Endodermal cell (in vitro differentiated cells): ENCODE results near the gene SERPINB13. TPM values are rescaled to one million over a fixed set of nuclear protein-coding genes. Genes with fewer than 3 reads are reported as not detected.

Experiments used
- DNase-seq: peaks from one replicate; pipeline ENCODE4 v3.0.0-alpha.2; 2017
- H3K27ac ChIP-seq: 2 replicates; pipeline ENCODE4 v1.5.1; 2013; ENCODE audit warnings: mild to moderate bottlenecking, low read depth, low read length, moderate library complexity
- H3K27me3 ChIP-seq: 2 replicates; pipeline ENCODE4 v1.6.1; 2013; ENCODE audit warnings: mild to moderate bottlenecking, low read length, moderate library complexity; ENCODE audit not compliant: insufficient read depth, control insufficient read depth, poor library complexity, severe bottlenecking
- H3K36me3 ChIP-seq: 2 replicates; pipeline ENCODE4 v1.7.0; 2013; ENCODE audit warnings: mild to moderate bottlenecking, low read length, moderate library complexity; ENCODE audit not compliant: control insufficient read depth, insufficient read depth
- H3K4me1 ChIP-seq: one replicate; pipeline ENCODE4 v1.7.0; 2013; ENCODE audit warnings: low read length; ENCODE audit not compliant: control insufficient read depth, insufficient read depth
- H3K4me3 ChIP-seq: 2 replicates; pipeline ENCODE4 v1.5.1; 2013; ENCODE audit warnings: mild to moderate bottlenecking, low read length, moderate library complexity
- H3K9ac ChIP-seq: 2 replicates; pipeline ENCODE4 v1.6.1; 2013; ENCODE audit warnings: mild to moderate bottlenecking, low read length, moderate library complexity; ENCODE audit not compliant: poor library complexity, severe bottlenecking; ENCODE audit errors: extremely low read depth
- H3K9me3 ChIP-seq: 2 replicates; pipeline ENCODE4 v1.6.1; 2013; ENCODE audit warnings: mild to moderate bottlenecking, low read length, moderate library complexity; ENCODE audit not compliant: control insufficient read depth
- H3K27ac Mint-ChIP-seq: 2 replicates; pipeline ENCODE4 v1.8.0; 2020; ENCODE audit warnings: mixed read lengths
- H3K27me3 Mint-ChIP-seq: 2 replicates; pipeline ENCODE4 v1.8.0; 2021; ENCODE audit warnings: mild to moderate bottlenecking, mixed read lengths; ENCODE audit not compliant: insufficient read depth
- H3K36me3 Mint-ChIP-seq: 2 replicates; pipeline ENCODE4 v1.8.0; 2020; ENCODE audit warnings: low read depth, mixed read lengths
- H3K4me1 Mint-ChIP-seq: 2 replicates; pipeline ENCODE4 v1.8.0; 2020; ENCODE audit warnings: mixed read lengths
- H3K4me3 Mint-ChIP-seq: 2 replicates; pipeline ENCODE4 v1.8.0; 2020; ENCODE audit warnings: mild to moderate bottlenecking, moderate library complexity, mixed read lengths
- H3K9me3 Mint-ChIP-seq: 2 replicates; pipeline ENCODE4 v1.8.0; 2020; ENCODE audit warnings: mild to moderate bottlenecking, mixed read lengths
- CTCF ChIP-seq: fragments of 200-600 bp; sonication (generic); conservative IDR thresholded peaks from 2 replicates; pipeline ENCODE4 v1.5.0; 2021; ENCODE audit warnings: antibody characterized with exemption, mild to moderate bottlenecking
- WGBS, 2 experiments: methylation state at CpG; one replicate each; pipeline versions ENCODE4 v1.1.5 to v1.1.7; 2013; ENCODE audit warnings: missing lambda C conversion rate in 2 of 2, mixed read lengths in 1 of 2; ENCODE audit not compliant: insufficient coverage in 1 of 2, insufficient read length in 1 of 2; 5-methylcytosine and 5-hydroxymethylcytosine counted together
- total RNA-seq, 2 donors: library from RNA; stranded (reverse); fragmentation: NEBNext Ultra II Directional in 1 of 2; extraction: Animal tissue kit (Norgen Biotek cat#: 25700) in 1 of 2; gene quantifications; 2 replicates in 1 of 2; 3 replicates in 1 of 2; pipeline ENCODE4 v1.2.1, GENCODE V29; 2021

SERPINB13 gene
- total RNA-seq, 2 donors from 2014 or later = not detected

DNA sequence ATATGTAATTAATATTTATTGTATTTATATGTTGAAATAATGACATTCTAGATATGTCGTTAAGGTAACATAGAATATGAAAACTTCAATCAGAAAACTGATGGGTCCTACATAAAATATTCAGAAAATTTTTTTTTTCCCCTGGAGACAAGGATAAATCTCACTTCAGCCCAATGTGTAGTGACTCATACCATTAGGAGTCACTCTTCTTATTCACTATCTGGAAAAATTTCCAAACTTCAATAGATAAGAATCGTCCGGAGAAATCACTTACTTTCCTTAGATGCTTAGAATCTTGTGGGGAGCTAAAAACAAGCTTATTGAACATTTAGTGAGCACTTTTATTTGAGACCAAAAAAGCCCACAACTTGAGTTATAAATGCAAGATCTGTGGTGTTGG lies 4.6 kb downstream of the SERPINB13 start:
- H3K4me3 Mint-ChIP-seq = no peak overlapping the region
- no peak for DNase-seq
- Histone ChIP-seq H3K9ac (no peak overlapping the region), H3K27me3 (no peaks in the 10 kb centered on the region), H3K9me3 (no peaks in the 10 kb centered on the region), H3K36me3 (no peaks in the 10 kb centered on the region), H3K27ac (no peak overlapping the region), H3K4me1 (no peaks in the 10 kb centered on the region), H3K4me3 (no peak overlapping the region)
- no peaks in the 10 kb centered on the region for H3K9me3 Mint-ChIP-seq
- no peak overlapping the region for H3K27ac Mint-ChIP-seq
- no peak for TF ChIP-seq CTCF
- 71 to 91% methylated on average over 2 to 3 of the region's 3 CpGs for WGBS, 2 experiments
- H3K4me1 Mint-ChIP-seq = no peaks in the 10 kb centered on the region
- no peaks in the 10 kb centered on the region for H3K27me3 Mint-ChIP-seq
- no peaks in the 10 kb centered on the region for H3K36me3 Mint-ChIP-seq

GRCh38 chr18:63592471-63592870 lies 5.3 kb downstream of the SERPINB13 start:
- DNase-seq = no peak
- H3K4me1 Mint-ChIP-seq = no peaks in the 10 kb centered on the region
- H3K27ac ChIP-seq = no peak overlapping the region
- H3K9me3 Mint-ChIP-seq = no peaks in the 10 kb centered on the region
- no peak for TF ChIP-seq CTCF
- H3K27me3 Mint-ChIP-seq = no peaks in the 10 kb centered on the region
- H3K9ac ChIP-seq = no peak overlapping the region
- H3K27ac Mint-ChIP-seq = no peak overlapping the region
- H3K4me3 ChIP-seq = no peak overlapping the region
- H3K4me3 Mint-ChIP-seq = no peak overlapping the region
- H3K27me3 ChIP-seq = no peaks in the 10 kb centered on the region
- H3K9me3 ChIP-seq = no peaks in the 10 kb centered on the region
- WGBS, 2 experiments = 60 to 74% methylated on average over 1 of the region's 1 CpG
- no peaks in the 10 kb centered on the region for H3K36me3 Mint-ChIP-seq
- H3K36me3 ChIP-seq = no peaks in the 10 kb centered on the region
- H3K4me1 ChIP-seq = no peaks in the 10 kb centered on the region

- 77 to 79% methylated on average over 14 of the region's 14 CpGs for WGBS, 2 experiments
Measured at GRCh38 chr18:63596964-63597363, 9.8 kb downstream of the SERPINB13 start.

More at GRCh38 chr18:63596964-63597363, 9.8 kb downstream of the SERPINB13 start:
- TF ChIP-seq CTCF = no peak
- Mint-ChIP-seq H3K4me3 (no peak overlapping the region), H3K4me1 (no peaks in the 10 kb centered on the region), H3K27ac (no peak overlapping the region), H3K9me3 (no peaks in the 10 kb centered on the region), H3K27me3 (no peaks in the 10 kb centered on the region), H3K36me3 (no peaks in the 10 kb centered on the region)
- DNase-seq = no peak
- no peaks in the 10 kb centered on the region for H3K9me3 ChIP-seq
- no peaks in the 10 kb centered on the region for H3K27me3 ChIP-seq
- no peaks in the 10 kb centered on the region for H3K4me1 ChIP-seq
- no peak overlapping the region for H3K27ac ChIP-seq
- no peak overlapping the region for H3K4me3 ChIP-seq
- H3K9ac ChIP-seq = no peak overlapping the region
- no peaks in the 10 kb centered on the region for H3K36me3 ChIP-seq
